OCI-LY3 (cell line): ENCODE data around the gene RNF152.
A peak's percentile ranks its signal among the peaks of the same experiment; 100 is the strongest.

Experiments used
- H2AFZ ChIP-seq: fragments of 200-600, 300-600 bp; shearing (Covaris generic); 2 replicates; pipeline ENCODE4 v1.6.0; 2014; ENCODE audit warnings: antibody characterized with exemption, low read depth, low read length
- H3K27ac ChIP-seq: fragments of 200-600, 300-600 bp; sonication (generic); 2 replicates; pipeline ENCODE4 v1.5.1; 2014; ENCODE audit warnings: mild to moderate bottlenecking, low read length, moderate library complexity, mixed read lengths
- H3K27me3 ChIP-seq: fragments of 200-600, 300-600 bp; sonication (generic); 2 replicates; pipeline ENCODE4 v1.6.1; 2014; ENCODE audit warnings: low read depth, low read length, mixed read lengths
- H3K36me3 ChIP-seq: fragments of 200-600, 300-600 bp; sonication (generic); replicated peaks from 2 replicates; pipeline ENCODE3; 2014; ENCODE audit warnings: low read depth, low read length, mixed read lengths
- H3K4me1 ChIP-seq: fragments of 300-600, 200-600 bp; sonication (generic); 2 replicates; pipeline ENCODE4 v1.6.1; 2014; ENCODE audit warnings: low read length, mixed read lengths
- H3K4me2 ChIP-seq: fragments of 200-600, 300-600 bp; sonication (generic); 2 replicates; pipeline ENCODE4 v1.6.1; 2014; ENCODE audit warnings: low read length, mixed read lengths
- H3K4me3 ChIP-seq: fragments of 300-600, 200-600 bp; sonication (generic); 2 replicates; pipeline ENCODE4 v1.5.1; 2014; ENCODE audit warnings: antibody characterized with exemption, mild to moderate bottlenecking, low read length, moderate library complexity
- H3K79me2 ChIP-seq: fragments of 300-600, 200-600 bp; shearing (Covaris generic); 2 replicates; pipeline ENCODE4 v1.6.1; 2014; ENCODE audit warnings: mild to moderate bottlenecking, low read length, mixed read lengths
- H3K9ac ChIP-seq: fragments of 300-600, 200-600 bp; shearing (Covaris generic); 2 replicates; pipeline ENCODE4 v1.6.0; 2014; ENCODE audit warnings: mild to moderate bottlenecking, low read length, moderate library complexity
- H3K9me3 ChIP-seq: fragments of 200-600, 300-600 bp; shearing (Covaris generic); 2 replicates; pipeline ENCODE4 v1.6.1; 2014; ENCODE audit warnings: low read length, mixed read lengths; ENCODE audit not compliant: insufficient read depth
- H4K20me1 ChIP-seq: fragments of 200-600, 300-600 bp; sonication (generic); 2 replicates; pipeline ENCODE4 v1.6.1; 2016; ENCODE audit warnings: low read length, mixed read lengths; ENCODE audit not compliant: insufficient read depth
- EZH2phosphoT487 ChIP-seq: fragments of 200-600 bp; shearing (Covaris generic); IDR thresholded peaks from 2 replicates; pipeline ENCODE4 v1.6.1; 2018; ENCODE audit warnings: antibody characterized with exemption, mixed run types, low read depth
- TF ChIP-seq, protein P1 (sequence below): fragments of 200-600, 300-600 bp; sonication (generic); IDR thresholded peaks from 2 replicates; pipeline ENCODE4 v1.5.1; 2014; ENCODE audit warnings: antibody characterized with exemption, low read length, low read depth

Gene RNF152

DNA sequence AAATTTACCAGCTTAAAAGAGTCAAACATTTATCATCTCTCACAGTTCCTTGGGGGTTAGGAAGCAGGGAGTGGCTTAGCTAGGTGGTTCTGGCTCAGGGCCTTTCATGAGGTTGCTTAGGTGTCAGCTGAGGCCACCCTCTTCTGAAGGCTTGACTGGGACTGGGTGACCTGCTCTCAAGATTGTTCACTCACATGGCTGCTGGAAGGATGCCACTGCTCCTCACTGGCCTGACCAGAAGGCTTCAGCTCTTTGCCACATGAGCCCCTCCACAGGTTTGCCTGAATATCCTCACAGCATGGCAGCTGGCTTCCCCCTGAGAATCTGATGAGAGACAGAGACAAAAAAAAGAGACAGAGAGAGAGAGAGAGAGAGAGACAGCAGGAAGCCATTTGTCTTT, 17.3 kb upstream of the RNF152 start:
- Histone ChIP-seq H3K79me2 (no peaks in the 10 kb centered on the region), H3K27ac (no peak overlapping the region), H3K4me1 (no peaks in the 10 kb centered on the region), H3K4me2 (no peak overlapping the region), H3K9ac (no peak overlapping the region), H3K9me3 (no peaks in the 10 kb centered on the region), H3K36me3 (no peaks in the 10 kb centered on the region), H3K4me3 (no peak overlapping the region), H2AFZ (no peak overlapping the region), H3K27me3 (peaks cover 87% of the 10 kb centered on the region), H4K20me1 (no peaks in the 10 kb centered on the region)
- TF ChIP-seq, protein P1, sequence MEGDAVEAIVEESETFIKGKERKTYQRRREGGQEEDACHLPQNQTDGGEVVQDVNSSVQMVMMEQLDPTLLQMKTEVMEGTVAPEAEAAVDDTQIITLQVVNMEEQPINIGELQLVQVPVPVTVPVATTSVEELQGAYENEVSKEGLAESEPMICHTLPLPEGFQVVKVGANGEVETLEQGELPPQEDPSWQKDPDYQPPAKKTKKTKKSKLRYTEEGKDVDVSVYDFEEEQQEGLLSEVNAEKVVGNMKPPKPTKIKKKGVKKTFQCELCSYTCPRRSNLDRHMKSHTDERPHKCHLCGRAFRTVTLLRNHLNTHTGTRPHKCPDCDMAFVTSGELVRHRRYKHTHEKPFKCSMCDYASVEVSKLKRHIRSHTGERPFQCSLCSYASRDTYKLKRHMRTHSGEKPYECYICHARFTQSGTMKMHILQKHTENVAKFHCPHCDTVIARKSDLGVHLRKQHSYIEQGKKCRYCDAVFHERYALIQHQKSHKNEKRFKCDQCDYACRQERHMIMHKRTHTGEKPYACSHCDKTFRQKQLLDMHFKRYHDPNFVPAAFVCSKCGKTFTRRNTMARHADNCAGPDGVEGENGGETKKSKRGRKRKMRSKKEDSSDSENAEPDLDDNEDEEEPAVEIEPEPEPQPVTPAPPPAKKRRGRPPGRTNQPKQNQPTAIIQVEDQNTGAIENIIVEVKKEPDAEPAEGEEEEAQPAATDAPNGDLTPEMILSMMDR, result no peak
- TF ChIP-seq EZH2phosphoT487, result no peak

DNA sequence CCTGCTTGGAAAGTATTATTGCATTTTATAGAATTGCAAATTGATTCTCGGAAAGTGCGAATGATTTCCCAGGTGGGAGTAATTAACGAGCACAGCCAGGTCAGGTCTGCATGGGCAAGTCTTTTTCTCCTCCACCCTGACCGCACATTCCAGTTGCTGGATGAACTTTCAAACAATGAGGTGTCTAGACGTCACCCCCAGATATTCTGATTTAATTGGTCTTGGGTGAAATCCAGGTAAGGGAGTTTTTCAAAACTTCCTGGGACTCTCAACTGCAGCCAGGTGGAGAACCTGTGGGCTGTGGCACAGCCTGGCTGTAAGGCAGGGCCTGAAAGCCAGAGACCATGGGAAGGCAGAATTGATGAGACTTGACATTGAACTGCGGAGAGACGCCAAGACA, 15.9 kb upstream of the RNF152 start:
- no peak overlapping the region for H3K4me3 ChIP-seq
- no peaks in the 10 kb centered on the region for H4K20me1 ChIP-seq
- H3K27me3 ChIP-seq, result peaks cover 89% of the 10 kb centered on the region
- TF ChIP-seq, protein P1, result no peak
- TF ChIP-seq EZH2phosphoT487, result no peak
- H3K36me3 ChIP-seq, result no peaks in the 10 kb centered on the region
- H3K27ac ChIP-seq, result no peak overlapping the region
- H3K4me2 ChIP-seq, result no peak overlapping the region
- H2AFZ ChIP-seq, result no peak overlapping the region
- H3K9ac ChIP-seq, result no peak overlapping the region
- H3K79me2 ChIP-seq, result no peaks in the 10 kb centered on the region
- H3K9me3 ChIP-seq, result no peaks in the 10 kb centered on the region
- no peaks in the 10 kb centered on the region for H3K4me1 ChIP-seq

DNA sequence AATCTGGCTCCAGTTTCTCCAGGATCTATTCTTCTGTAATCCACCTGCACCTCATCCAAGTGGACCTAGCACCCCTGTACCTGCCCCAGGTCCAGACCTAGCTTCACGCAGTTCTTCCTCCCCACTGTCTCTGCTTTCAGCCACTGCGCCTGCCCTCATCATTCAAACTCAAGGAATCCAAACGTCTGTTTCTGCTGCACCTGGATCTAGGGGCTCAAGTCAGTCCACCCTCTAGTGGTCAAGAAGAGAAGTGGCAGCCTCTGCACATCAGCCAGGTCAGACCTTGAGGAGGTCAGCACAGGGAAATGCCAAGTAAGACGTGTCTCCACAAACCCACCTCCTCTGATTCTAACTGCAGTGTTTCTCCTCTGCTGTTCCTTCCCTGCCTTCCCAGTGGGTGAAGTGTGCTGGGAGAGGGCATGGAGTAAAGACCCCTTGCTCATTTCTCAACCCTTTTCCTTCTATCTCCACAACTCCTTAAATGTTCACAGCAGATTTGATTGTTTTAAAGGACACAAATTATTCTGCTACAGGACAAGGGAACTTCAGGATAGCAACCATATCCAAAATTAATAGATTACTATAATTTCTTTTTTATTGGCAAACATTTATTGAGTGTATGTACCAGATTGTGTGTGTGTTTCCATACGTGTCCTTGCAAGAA, 8.6 kb upstream of the RNF152 start:
- Histone ChIP-seq H3K9ac (no peak overlapping the region), H2AFZ (no peak overlapping the region), H3K36me3 (no peaks in the 10 kb centered on the region), H3K27me3 (peaks cover 59% of the 10 kb centered on the region), H3K79me2 (no peaks in the 10 kb centered on the region), H3K9me3 (no peaks in the 10 kb centered on the region), H3K4me1 (no peaks in the 10 kb centered on the region), H3K27ac (no peak overlapping the region), H3K4me2 (no peak overlapping the region), H4K20me1 (peaks cover 5% of the 10 kb centered on the region; the same call in 1 of the 2 replicates), H3K4me3 (no peak overlapping the region)
- TF ChIP-seq EZH2phosphoT487, result no peak
- TF ChIP-seq, protein P1, result peak; percentile 99

DNA sequence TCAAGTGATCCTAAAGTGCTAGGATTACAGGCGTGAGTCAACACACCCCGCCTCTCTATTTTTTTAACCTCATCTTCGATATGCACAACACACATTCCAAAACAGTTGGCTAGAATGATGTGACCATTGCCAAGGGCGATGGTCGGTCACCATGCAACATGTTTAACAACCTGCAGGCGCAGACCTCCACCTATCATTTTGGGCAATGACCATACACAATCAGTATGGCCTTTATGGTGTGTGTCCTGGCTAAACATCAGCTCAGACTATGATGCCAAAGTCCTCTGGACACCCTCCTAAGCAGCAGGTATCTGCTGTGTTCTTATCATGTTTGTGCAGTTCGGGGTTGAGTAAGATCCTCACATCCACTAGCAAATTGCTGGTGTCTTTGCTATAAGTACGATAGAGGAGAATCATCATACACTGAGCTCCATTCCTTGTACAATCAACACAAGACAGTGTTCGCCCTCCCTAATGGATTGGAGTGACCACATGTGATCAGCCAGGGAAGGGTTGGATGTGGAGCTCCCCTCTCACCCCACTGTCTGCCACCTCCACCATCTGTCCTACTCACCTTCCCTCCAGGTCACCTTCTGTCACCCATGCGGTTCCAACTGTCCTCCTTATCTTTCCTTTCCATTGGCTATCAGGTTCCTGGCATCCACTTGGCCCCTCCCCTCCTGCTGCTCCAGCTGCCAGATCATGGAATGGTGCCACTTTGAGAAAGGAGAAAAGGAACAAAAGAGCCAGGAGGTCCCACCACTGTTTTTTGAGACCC, 7.9 kb upstream of the RNF152 start:
- Histone ChIP-seq H3K9ac (no peak overlapping the region), H4K20me1 (peaks cover 5% of the 10 kb centered on the region; the same call in 1 of the 2 replicates), H3K9me3 (no peaks in the 10 kb centered on the region), H3K27ac (no peak overlapping the region), H2AFZ (no peak overlapping the region), H3K36me3 (no peaks in the 10 kb centered on the region), H3K4me1 (no peaks in the 10 kb centered on the region), H3K4me3 (no peak overlapping the region), H3K4me2 (no peak overlapping the region), H3K79me2 (no peaks in the 10 kb centered on the region), H3K27me3 (peaks cover 54% of the 10 kb centered on the region)
- TF ChIP-seq, protein P1, result no peak
- TF ChIP-seq EZH2phosphoT487, result no peak
